Measurements from ENCODE around the gene BSN.

GRCh38 chr3:49566312-49566711 lies 12.0 kb downstream of the BSN start:
- TF ChIP-seq, protein P1, sequence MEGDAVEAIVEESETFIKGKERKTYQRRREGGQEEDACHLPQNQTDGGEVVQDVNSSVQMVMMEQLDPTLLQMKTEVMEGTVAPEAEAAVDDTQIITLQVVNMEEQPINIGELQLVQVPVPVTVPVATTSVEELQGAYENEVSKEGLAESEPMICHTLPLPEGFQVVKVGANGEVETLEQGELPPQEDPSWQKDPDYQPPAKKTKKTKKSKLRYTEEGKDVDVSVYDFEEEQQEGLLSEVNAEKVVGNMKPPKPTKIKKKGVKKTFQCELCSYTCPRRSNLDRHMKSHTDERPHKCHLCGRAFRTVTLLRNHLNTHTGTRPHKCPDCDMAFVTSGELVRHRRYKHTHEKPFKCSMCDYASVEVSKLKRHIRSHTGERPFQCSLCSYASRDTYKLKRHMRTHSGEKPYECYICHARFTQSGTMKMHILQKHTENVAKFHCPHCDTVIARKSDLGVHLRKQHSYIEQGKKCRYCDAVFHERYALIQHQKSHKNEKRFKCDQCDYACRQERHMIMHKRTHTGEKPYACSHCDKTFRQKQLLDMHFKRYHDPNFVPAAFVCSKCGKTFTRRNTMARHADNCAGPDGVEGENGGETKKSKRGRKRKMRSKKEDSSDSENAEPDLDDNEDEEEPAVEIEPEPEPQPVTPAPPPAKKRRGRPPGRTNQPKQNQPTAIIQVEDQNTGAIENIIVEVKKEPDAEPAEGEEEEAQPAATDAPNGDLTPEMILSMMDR (IDR thresholded peaks at IDR 0.05), result peak; percentile 55
- TF ChIP-seq ZFX (IDR thresholded peaks at IDR 0.05; ENCODE audit: borderline replicate concordance), result no peak

Data from 22Rv1 (cell line).